ENCODE data around the gene NAPEPLD.

NAPEPLD gene

GRCh38 chr7:103148994-103149807 lies at the start of gene NAPEPLD (continued):
- 0 out of 2 replicates have a peak, but pooled peaks have one; percentile 43 for TF ChIP-seq ZNF184 (tag by site-specific recombination; IDR thresholded peaks at IDR 0.05)
- TF ChIP-seq ZNF530 (tag by site-specific recombination; IDR thresholded peaks at IDR 0.05; ENCODE audit: low read depth): no peak
- TF ChIP-seq ZBTB48 (tag by site-specific recombination; IDR thresholded peaks at IDR 0.05): peak; percentile 32; the same call in 1 of the 2 replicates
- no peak; the same call in 1 of the 2 replicates for TF ChIP-seq KLF16 (tag by site-specific recombination; IDR thresholded peaks at IDR 0.05)
- TF ChIP-seq EGR2 (tag by site-specific recombination; IDR thresholded peaks at IDR 0.05; ENCODE audit: low read depth): no peak
- no peak for TF ChIP-seq ZNF404 (tag by site-specific recombination; IDR thresholded peaks at IDR 0.05)
- TF ChIP-seq INSM2 (tag by site-specific recombination; IDR thresholded peaks at IDR 0.05): peak; percentile 20; the same call in 1 of the 2 replicates
- TF ChIP-seq ZNF830 (tag by site-specific recombination; IDR thresholded peaks at IDR 0.05; ENCODE audit: low read depth): no peak
- no peak for TF ChIP-seq ZBTB44 (tag by site-specific recombination; IDR thresholded peaks at IDR 0.05)
- TF ChIP-seq PRDM4 (tag by site-specific recombination; IDR thresholded peaks at IDR 0.05): no peak
- no peak for TF ChIP-seq TCF7L2 (IDR thresholded peaks at IDR 0.05; ENCODE audit: borderline replicate concordance, low read depth, low read length)
- TF ChIP-seq ZNF341 (tag by site-specific recombination; IDR thresholded peaks at IDR 0.05; ENCODE audit: low read depth): peak; percentile 46; the same call in 1 of the 2 replicates
- peak; percentile 100 for TF ChIP-seq YY1 (tag by site-specific recombination; IDR thresholded peaks at IDR 0.05)
- TF ChIP-seq ZNF354C (tag by site-specific recombination; IDR thresholded peaks at IDR 0.05; ENCODE audit: borderline replicate concordance, low read depth): no peak
- TF ChIP-seq ZNF561 (tag by site-specific recombination; IDR thresholded peaks at IDR 0.05; ENCODE audit: borderline replicate concordance): peak; percentile 89; the same call in 1 of the 2 replicates
- TF ChIP-seq PRDM10 (tag by site-specific recombination; IDR thresholded peaks at IDR 0.05): peak; percentile 95
- TF ChIP-seq ZNF596 (tag by site-specific recombination; IDR thresholded peaks at IDR 0.05): no peak
- TF ChIP-seq ZNF514 (tag by site-specific recombination; IDR thresholded peaks at IDR 0.05): no peak
- TF ChIP-seq HOXD13 (CRISPR knock-in tag; IDR thresholded peaks at IDR 0.05; ENCODE audit: borderline replicate concordance): no peak
- TF ChIP-seq ZNF23 (tag by site-specific recombination; IDR thresholded peaks at IDR 0.05; ENCODE audit: borderline replicate concordance): no peak
- peak; percentile 5; the same call in 1 of the 2 replicates for TF ChIP-seq KLF9 (tag by site-specific recombination; IDR thresholded peaks at IDR 0.05; ENCODE audit: low read depth)
- peak; percentile 95 for TF ChIP-seq ZNF677 (tag by site-specific recombination; IDR thresholded peaks at IDR 0.05)
- TF ChIP-seq OVOL3 (tag by site-specific recombination; IDR thresholded peaks at IDR 0.05): no peak
- peak; percentile 68 for TF ChIP-seq ZEB2 (tag by site-specific recombination; IDR thresholded peaks at IDR 0.05)
- no peak for TF ChIP-seq FEZF1 (tag by site-specific recombination; IDR thresholded peaks at IDR 0.05)
- TF ChIP-seq ZNF26 (tag by site-specific recombination; IDR thresholded peaks at IDR 0.05): no peak

Measured in HEK293 (cell line).